ENCODE measurements around the gene PTPRN2. TPM values are rescaled to one million over a fixed set of nuclear protein-coding genes. Genes with fewer than 3 reads are reported as not detected.

The PTPRN2 gene
- total RNA-seq, 1 donor from 2014 or later, result 7.8 TPM

DNA sequence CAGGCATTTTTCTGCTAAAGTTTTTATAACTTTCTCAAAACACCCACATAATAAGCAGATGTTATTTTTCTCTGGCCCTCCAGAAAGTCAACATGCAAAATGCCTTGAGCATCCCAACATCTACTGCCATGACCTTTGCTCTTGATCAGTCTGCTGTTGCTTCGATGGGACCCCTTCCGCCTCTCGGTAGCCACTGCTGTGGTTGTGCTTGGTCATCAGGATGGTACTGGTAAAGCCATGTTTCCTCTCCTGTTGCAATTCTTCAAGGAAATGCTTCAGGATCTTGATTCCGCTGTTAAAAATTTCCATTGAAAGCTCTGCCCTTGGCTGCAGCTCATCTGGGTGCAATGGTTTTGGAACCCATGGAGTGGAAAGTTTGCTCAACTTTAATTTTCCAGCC is 717.8 kb downstream of the PTPRN2 start:
- DNase-seq (ENCODE audit: low spot score), result no peak

DNA sequence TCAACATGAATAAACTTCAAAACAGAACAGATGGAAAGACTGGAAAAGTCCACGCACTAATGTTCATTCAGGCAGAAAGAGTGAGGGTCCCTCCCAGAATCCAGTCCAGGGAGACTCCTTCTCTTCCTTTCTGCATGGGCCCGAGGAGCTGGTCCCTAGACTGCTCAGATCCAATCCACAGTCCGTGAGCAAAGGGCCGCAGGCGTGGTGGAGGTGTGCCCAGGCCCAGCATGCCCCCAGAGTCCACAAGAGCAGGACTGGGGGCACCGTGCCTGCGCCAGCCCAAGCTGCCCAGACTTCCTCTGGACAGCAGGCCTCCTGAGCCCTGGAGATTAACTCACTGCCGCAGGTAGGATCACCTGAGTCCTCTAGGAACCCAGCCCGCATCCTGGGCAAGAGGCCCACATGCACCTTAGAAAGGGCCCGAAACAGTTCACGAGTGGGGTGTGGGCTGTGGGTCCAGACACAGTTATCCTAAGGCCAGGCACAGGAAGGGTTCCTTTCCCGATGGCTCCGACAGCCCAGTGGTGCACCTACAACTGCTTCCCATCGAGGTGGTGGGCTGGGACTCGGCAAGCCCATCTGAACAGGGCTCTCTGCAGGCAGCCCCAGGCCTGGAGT is 719.8 kb downstream of the PTPRN2 start:
- DNase-seq (ENCODE audit: low spot score), result no peak

DNA sequence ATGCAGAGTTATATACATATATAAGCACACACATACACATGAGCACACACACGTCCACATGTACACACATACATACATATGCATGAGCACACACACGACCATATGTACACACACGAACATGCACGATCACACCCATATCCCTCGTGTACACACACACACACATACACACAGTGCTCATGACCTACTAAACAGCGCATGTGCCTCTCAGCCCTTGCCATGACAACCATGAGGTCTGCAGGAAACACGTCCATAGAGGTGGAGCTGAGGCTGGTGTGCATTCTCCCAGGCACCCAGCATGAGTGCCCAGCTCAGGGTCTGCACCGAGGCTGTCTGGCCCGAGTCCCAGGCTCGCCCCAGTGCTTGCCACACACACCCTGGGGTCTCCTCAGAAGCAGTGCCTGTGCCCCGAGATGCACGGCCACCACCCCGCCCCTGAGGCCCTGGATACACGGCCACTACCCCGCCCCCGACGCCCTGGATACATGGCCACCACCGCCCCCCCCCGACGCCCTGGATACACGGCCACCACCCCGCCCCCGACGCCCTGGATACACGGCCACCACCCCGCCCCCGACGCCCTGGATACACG is 721.2 kb downstream of the PTPRN2 start:
- no peak for DNase-seq (ENCODE audit: low spot score)

DNA sequence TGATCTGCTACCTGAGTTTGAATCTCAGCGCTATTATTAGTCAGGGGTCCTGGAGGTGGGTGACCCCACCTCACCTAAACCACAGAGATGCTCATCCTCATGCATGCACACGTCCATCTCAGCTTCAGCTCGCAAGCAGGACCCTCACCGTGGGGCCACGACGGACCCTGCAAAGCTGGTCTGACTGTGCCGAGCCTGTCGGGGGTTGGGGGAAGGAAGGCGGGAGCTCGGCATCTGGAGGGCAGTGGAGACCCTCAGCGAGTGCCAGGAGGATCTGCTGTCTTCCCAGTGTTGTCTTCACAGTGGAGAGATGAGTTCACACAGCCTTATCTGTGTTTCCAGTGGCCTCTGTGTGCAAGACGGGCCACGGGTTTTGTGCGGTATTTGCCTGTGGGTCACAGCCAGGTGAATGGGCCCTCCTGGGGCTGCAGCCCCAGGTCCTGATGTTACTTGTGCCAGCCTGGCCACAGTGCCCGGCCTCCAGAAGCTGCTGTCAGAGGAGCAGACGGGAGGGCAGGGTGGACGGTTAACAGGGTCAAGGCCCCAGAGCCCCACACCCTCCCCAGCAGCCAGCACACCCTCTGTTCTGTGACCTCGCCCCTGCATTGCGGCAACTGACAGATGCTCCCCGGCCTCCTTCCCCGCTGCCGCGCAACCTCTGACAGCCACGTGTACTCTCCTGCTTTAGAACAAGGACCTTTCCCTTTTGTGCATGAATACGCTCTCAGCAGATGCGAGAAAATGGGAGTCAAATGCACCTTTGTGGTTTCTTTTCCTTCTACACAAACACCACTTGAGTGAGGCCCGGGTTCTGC is 722.1 kb downstream of the PTPRN2 start:
- DNase-seq (ENCODE audit: low spot score), result no peak

DNA sequence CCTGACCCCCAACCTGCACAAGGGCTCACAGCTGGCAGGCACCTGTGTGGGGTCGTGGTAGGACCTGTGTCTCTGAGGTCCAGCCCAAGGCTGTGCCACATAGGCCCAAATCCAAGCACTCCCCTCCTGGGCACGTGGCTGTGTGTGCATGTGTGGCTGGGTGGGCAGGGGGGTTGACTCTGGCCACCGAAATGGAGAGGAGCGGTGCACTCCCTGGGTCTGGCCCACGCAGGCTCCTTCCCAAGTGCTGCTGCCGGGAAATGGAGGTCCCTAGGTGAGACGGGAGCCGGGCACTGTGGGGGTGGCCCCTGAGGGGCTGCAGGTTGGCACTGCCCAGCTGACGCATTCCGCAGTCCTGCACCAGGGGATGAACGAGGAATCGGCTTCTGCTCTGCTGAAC is 722.7 kb downstream of the PTPRN2 start:
- no peak for DNase-seq (ENCODE audit: low spot score)

DNA sequence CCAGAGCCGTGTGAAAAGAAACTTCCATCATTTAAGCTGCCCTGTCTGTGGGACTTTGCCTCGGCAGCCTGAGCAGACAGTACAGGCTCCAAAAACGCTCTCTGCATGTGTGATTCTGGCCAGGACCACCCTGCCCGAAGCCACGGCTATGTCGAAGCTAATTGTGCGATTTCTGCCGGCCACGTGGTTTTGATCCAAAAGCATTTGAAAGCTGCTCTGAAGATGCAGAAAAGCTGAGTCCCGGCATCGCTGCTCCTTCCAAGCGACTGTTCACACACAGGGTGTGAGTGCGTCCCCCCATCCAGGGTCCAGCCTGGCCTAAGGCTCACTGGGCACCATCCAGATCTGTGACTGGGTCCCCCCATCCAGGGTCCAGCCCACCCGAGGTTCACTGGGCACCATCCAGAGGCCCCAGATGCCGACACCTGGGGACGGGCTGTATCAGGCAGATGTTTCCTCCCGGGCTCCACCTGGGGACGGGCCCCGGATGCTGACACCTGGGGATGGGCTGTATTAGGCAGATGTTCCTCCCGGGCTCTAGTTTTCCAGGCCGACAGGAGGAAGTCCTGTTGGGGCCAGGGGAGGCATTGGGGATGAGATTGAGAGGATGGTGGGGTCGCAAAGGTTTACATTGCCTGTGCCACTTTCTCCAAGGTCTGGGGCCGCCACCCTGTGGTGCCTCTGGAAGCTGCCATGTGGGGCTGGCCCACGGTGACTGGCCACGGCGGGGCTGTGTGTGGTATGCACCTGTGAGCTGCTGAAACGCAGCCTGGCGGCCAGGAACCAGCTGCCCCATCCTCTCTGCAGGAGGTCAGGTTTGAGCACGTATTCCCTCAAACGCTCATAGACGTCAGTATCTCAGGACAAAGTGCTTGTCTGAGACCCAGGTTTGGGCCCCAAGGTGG is 723.5 kb downstream of the PTPRN2 start:
- no peak for DNase-seq (ENCODE audit: low spot score)

DNA sequence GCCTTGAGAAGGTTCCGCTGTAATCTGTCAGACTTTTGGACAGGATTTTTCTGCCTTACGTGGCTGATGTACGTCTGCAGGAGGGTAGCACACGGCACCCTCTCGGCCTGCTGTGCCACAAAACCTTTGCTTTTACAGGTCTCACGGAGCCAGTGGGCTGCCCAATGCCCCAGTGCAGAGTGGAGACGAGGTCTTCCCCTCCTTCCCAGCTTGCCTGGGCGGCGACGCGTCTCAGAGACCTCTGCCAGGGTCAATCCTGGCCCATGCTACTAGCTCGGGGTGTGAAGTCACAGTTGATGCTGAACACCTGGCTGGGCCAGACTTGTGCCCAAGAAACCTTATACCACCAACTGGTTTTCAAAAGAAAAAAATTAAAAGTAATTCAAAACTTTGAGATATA is 724.4 kb downstream of the PTPRN2 start:
- no peak for DNase-seq (ENCODE audit: low spot score)

DNA sequence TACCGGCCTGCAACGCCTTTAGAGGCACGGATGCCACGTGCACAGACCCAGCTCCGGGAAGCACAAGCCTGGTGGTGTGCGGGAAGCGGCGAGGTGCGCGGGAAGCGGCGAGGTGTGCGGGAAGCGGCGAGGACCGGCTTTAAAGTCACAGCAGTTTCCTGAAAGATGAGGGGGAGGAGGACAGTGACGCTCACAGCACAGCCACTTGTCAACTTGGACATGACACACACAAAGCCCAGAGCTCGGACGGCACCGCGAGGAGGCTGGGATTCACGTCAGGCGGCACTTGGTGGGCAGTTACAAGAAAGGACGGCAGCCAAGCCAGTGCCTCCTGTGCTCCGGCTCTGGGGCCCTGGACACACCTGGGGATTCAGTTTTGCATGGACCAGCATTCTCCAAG is 724.9 kb downstream of the PTPRN2 start:
- DNase-seq (ENCODE audit: low spot score), result no peak

DNA sequence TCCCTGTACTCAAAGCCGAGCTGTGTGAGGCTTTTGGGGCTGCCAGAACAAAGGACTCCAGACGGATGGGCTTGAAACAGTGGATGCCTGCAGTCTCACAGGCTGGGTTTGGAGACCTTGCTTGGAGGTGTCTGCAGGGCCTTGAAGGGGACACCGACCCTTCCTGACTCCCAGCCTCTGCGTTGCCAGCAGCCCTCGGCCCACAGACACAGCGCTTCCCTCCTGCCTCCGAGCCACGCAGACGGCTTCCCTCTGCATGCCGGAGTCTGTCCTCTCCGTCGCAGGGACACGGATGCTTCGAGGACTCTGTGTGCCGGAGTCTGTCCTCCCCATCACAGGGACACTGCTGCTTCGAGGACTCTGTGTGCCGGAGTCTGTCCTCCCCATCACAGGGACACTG is 726.1 kb downstream of the PTPRN2 start:
- DNase-seq (ENCODE audit: low spot score), result no peak

DNA sequence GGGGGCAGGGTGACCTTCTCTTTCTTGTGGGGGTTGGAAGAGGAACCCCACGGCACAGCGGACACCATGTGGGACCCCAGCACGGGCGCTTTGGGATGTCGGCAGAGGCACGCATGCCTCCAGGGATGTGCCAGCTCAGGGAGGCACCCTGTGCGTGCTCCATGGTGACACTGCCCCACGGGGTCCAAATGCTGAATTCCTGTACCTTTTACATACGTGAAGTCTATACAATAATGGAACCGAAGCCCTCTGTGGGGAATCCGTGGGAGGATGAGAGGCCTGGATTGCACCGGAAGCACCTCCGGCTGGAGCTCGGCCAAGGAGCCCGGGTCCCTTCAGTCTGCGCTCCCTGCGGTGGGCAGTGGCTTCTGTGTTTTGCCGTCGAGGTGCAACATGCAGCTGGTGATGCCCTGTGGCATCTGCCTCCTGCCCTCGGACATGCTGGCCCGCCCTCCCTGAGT is 726.6 kb downstream of the PTPRN2 start:
- DNase-seq (ENCODE audit: low spot score), result no peak

DNA sequence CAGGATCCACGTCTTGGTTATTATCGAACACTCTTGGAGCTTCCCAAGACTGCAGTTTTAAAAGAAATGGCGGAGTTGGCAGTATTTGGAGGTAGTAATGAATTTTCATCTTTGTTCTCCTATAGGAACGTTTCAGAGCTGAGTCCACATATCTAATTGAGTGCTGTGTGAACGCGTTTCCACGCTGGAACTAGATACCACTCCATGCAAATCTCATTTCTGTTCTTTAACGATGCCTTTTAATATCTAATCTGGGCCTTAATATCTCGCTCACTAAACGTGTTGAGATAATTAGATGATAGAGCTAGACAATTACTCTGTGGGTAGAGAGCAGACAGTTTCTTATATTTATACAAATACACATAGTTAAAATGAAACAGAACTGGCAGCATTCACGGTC is 727.2 kb downstream of the PTPRN2 start:
- DNase-seq (ENCODE audit: low spot score), result no peak

DNA sequence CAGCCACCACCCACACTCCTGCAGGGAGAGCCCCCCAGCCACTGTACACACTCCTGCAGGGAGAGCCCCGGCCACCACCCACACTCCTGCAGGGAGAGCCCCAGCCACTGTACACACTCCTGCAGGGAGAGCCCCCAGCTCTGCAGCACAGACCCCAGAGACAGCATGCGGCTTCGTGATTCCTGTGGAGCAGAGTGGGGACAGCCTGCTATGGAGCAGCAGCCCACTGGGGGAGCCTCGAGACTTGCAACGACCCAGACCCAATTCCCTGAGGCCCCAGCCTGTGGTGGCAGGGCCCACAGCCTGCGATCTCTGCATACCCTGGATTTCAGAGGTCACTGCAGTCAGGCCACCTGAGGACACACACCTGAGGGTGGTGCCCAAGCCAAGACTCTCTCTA is 727.7 kb downstream of the PTPRN2 start:
- no peak for DNase-seq (ENCODE audit: low spot score)

DNA sequence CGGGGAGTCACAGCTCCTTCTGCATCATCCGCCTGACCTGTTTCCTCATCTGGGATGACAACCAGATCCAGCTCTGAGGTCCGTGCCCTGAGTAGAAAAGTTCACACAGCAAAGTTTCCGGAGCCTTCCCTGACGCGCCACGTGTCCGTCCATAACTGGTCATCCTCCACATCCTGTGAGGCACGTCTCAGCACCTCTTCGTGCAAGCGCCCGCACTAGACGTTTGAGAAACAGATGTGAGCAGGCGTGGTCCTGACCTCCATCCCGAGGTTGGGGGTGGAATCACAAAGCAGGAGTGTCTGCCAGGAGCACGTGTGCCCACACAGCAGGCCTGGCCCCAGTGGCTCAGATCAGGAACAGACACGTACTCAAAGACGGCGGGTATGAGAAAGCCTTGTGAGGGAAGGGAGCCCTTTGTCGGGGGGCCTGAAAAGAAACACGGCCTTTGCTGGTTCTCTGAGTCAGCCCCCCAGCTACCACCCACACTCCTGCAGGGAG is 730.0 kb downstream of the PTPRN2 start:
- no peak for DNase-seq (ENCODE audit: low spot score)

DNA sequence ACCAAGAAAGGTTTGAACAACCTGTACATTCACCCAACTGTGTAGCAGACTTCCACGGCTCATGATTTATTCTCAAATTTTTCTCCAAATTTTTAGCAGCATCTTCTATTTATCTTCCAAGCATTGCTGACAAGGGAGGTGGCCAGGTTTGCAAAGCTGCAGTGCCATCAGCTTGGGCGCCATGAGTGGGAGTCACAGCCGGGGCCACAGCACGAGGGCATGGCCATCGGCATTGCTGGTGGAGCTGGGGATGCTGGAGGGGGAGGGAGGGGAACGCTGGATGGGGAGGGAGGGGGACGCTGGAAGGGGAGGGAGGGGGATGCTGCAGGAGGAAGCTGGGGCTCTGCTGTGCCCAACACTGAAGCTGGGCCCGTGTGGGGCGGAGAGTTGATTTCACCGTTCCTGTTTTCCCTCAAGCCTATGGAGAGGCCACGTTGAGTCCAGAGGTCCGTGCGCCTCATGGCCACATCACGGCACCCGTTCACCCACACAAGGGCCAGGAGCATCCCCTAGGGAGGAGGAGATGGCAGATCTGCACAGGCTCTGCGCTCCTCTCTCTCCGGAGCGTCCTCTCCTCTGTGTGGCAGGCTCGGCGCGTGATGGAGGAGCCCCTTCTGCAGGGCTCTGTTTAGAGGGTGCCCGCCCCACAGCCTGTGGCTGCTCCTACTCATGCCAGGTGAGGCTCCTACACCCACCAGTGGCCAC is 730.6 kb downstream of the PTPRN2 start:
- no peak for DNase-seq (ENCODE audit: low spot score)

DNA sequence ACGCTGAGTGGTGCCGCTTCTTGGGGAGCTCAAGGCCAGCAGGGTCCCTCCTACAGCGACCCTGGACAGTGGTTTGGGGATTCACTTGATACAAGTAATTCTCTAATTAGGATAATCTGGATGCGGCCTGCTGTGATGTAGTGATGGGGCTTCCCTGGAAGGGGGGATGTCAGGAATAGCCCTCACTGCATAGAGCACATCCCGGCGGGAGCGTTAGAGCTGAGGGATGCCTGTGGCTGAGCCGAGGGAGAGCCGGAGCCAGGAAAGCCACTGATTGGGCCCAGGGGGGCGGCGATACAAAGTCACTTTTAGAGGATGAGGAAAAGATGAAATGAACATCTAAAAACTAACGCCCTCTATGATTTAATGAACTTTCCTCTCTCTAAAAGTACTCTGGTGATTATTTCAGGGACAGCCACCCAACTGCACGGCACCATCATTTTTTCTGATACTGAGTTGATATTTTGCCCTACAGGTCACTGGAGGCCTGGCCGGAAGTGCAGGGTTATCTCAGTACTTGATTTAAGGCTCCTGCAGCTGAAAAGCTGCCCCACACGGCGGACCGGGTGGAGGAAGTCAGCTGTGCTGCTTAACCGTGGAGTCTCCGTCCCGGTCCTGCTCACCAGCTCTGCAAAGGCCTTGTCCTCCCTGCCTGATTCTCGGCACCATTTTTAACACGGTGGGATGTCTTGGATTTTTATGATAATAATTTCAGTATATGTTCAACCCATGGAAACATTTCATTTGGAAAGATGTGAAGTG is 732.0 kb downstream of the PTPRN2 start:
- DNase-seq (ENCODE audit: low spot score), result no peak

DNA sequence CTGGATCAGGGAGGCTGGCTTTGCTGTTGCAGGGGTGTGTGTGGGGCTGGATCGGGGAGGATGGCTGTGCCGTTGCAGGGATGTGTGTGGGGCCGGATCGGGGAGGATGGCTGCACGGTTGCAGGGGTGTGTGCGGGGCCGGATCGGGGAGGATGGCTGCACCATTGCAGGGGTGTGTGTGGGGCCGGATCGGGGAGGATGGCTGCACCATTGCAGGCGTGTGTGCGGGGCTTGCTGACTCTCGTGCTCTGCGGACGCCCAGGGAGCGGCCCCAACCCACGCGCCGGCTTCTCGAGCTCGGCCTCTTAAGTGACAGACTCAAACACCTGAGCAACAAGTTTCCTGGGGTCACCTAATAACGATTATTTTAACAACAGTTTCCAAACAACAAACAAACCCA is 732.6 kb downstream of the PTPRN2 start:
- no peak for DNase-seq (ENCODE audit: low spot score)

DNA sequence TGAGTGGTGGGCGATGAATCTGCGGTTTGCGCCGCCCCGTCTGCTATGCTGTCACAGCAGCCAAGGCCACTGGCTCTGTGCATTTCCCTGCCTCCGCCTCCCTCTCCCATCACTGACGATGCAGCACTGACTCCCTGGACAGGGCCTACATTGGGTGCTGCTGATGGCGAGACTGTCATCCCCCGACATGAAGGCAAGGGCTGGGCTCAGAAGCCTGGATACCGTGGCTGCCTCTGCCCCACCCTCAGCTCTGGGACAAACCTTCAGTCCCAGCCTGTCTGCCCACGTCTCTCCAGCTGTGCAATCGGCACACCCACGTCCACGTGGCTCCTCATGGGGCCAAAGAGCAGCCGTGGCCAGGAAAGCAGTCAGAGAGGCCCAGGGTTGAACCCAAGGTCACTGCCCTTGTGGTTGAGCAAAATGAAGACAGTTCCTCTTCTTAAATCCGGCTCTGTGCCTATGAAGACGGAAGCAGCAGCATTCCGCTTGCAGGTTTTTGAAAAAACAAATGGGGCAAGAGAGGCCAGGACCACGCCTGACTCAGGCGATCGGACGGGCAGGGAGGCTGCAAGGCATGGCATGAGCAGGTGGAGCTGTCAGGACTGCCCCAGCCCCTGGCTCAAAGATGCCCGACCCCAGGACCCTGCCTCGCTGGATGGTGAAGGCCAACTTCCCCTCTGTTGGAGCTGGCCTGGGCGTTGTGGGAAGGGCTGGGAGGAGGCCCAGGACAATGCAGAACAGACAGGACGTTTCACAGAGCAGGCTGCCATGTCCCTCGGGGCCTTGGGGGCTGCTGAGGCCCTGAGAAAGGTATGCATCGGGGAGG is 733.3 kb downstream of the PTPRN2 start:
- DNase-seq (ENCODE audit: low spot score), result peak; percentile 61

DNA sequence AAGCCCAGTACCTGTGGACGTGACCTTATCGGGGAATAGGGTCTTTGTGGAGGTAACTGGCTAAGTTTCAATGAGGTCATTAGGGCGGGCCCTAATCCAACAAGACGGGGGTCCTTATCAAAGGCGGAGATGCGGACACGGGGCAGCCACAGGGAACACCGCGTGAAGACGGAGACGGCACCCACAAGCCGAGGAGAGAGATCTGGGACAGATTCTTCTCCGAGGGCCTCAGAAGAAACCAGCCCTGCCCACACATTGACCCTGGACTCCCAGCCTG is 733.9 kb downstream of the PTPRN2 start:
- DNase-seq (ENCODE audit: low spot score), result no peak

DNA sequence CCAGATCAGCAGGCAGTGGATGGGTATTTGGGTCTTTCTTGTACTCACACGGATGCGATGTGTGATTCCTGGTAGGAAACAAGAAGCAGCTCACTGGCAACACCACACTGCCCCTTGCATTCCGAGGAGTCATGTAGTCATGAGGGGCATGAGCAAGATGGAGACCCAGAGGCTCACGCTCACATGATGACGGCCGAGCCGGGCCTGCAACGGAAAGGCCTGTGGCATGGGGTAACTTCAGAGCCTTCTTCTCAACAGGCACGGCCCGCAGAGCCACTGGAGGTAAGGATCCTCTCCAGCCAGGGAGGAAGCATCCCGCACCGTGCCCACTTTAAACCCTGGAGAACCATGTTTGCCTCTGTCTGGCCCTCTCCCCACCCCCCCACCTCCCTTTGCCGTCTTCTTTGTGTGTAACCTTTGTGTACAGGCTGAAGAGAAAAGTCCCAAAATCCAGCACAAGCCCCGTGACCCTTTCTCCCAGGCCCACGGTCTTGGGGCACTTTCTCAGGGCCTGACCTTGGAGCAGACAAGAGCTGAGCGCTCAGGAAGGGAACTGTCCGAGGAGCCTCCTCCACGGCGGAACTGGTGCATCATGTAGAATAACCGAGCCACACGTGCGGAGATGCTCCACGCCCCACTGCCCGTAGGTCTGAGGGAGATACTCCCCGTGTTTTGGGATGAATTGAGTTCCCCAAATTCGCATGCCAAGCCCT is 734.4 kb downstream of the PTPRN2 start:
- DNase-seq (ENCODE audit: low spot score), result no peak
